COR-L47 (cell line): Measurements from ENCODE around the gene NDRG2.

Experiments used
- DNase-seq: peaks from one replicate; lab custom pipeline; 2025; lab: John Stamatoyannopoulos, UW

NDRG2 gene

DNA sequence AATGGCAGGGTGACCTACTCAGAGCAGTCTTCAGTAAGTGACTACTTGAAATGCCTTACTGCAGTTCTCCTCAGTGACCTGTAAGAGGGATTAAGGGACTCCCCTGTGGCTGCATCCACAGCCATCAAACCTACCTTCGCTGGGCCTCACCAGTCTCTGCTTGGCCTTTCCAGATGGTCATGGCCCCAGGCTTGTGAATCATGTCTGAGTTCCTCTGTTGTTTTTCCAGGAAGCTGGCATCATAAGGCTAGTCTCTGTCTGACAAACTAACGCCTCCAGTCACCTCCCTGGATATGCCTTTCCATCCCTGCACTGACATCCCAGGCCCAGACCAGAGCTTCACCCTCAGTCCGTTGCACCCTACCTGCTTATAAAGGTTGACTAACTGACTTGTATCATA is 55.5 kb downstream of the NDRG2 start:
- DNase-seq: no peak
